ENCODE data around the gene CYB5A. TPM values are rescaled to one million over a fixed set of nuclear protein-coding genes. Genes with fewer than 3 reads are reported as not detected.

CYB5A gene
- total RNA-seq (10 to 100 TPM; 33.2 to 41.6 TPM), polyA plus RNA-seq (100 to 1,000 TPM in 1 of 2 donors, 10 to 100 TPM in 1; 92.8 to 276 TPM)
- long read RNA-seq, donor 1, transcript CYB5A-202 (5 exons, 3,283 nt), result major isoform, 19 of 22 reads
- long read RNA-seq, donor 1, partial matches to known transcripts, result 0 of 22 reads
- long read RNA-seq, donor 1, other reads (novel, unspliced or antisense), result 3 of 22 reads
- long read RNA-seq, donor 2, transcript CYB5A-202 (5 exons, 3,283 nt), result major isoform, 22 of 25 reads
- long read RNA-seq, donor 2, partial matches to known transcripts, result 1 of 25 reads
- long read RNA-seq, donor 2, other reads (novel, unspliced or antisense), result 2 of 25 reads

GRCh38 chr18:74291771-74292540 lies at the start of gene CYB5A:
TSS of gene CYB5A (minus strand) at chr18:74291963. CDS start at chr18:74291875, 88 bp downstream.
- peaks cover 0 to 2% of the 10 kb centered on the region in 2 donors for H3K4me1 ChIP-seq (ENCODE audit: control insufficient read depth in 1 of 2, insufficient read depth in 2 of 2, low read length in 2 of 2)
- H3K27me3 ChIP-seq (ENCODE audit: control insufficient read depth in 1 of 2, insufficient read depth in 2 of 2, low read length in 1 of 2), result no peaks in the 10 kb centered on the region
- H3K36me3 ChIP-seq (ENCODE audit: control insufficient read depth in 1 of 2, insufficient read depth in 2 of 2, low read length in 1 of 2), result no peaks in the 10 kb centered on the region
- H3K27ac ChIP-seq (ENCODE audit: low read depth in 1 of 2, low read length in 2 of 2), result peak within 1 kb of the TSS in 1 of 2 donors; percentile 13
- ATAC-seq (ENCODE audit: low FRiP score), result peak; percentile 98
- intact Hi-C loops (cut with DNase I), result loop anchor here (1.0 to 10.0 kb wide), 5 partner anchors 145 to 305 kb away; partner anchors contain the start of genes CNDP2 (in 2 of the 2), FBXO15 (in 2 of the 2), TIMM21 (in 1 of the 2) and ZNF407 (in 1 of the 2)
- no peaks in the 10 kb centered on the region for H3K9me3 ChIP-seq (ENCODE audit: control insufficient read depth, low read length)
- WGBS, 2 donors, result 0 to 1% methylated on average over 65 to 68 of the region's 68 CpGs
- peak; percentile 99 for DNase-seq
- peak within 1 kb of the TSS; percentile 53 to 66 for H3K4me3 ChIP-seq (ENCODE audit: low read length in 2 of 2)

GRCh38 chr18:74337912-74338309 lies 46.1 kb upstream of the CYB5A start:
- 89 to 93% methylated on average over 1 of the region's 1 CpG for WGBS, 2 donors
- no peaks in the 10 kb centered on the region for H3K4me1 ChIP-seq (ENCODE audit: control insufficient read depth in 1 of 2, insufficient read depth in 2 of 2, low read length in 2 of 2)
- no peak overlapping the region for H3K4me3 ChIP-seq (ENCODE audit: low read length in 2 of 2)
- ATAC-seq (ENCODE audit: low FRiP score) (no peak), DNase-seq (no peak)
- H3K27me3 ChIP-seq (ENCODE audit: control insufficient read depth in 1 of 2, insufficient read depth in 2 of 2, low read length in 1 of 2), result no peaks in the 10 kb centered on the region
- no peak overlapping the region for H3K27ac ChIP-seq (ENCODE audit: low read depth in 1 of 2, low read length in 2 of 2)
- no peaks in the 10 kb centered on the region for H3K9me3 ChIP-seq (ENCODE audit: control insufficient read depth, low read length)
- no peaks in the 10 kb centered on the region for H3K36me3 ChIP-seq (ENCODE audit: control insufficient read depth in 1 of 2, insufficient read depth in 2 of 2, low read length in 1 of 2)
- intact Hi-C loops (cut with DNase I), result no loop called here

- Histone ChIP-seq H3K27ac (ENCODE audit: low read depth in 1 of 2, low read length in 2 of 2) (no peak overlapping the region), H3K4me1 (ENCODE audit: control insufficient read depth in 1 of 2, insufficient read depth in 2 of 2, low read length in 2 of 2) (no peaks in the 10 kb centered on the region), H3K4me3 (ENCODE audit: low read length in 2 of 2) (no peak overlapping the region), H3K9me3 (ENCODE audit: control insufficient read depth, low read length) (no peaks in the 10 kb centered on the region), H3K27me3 (ENCODE audit: control insufficient read depth in 1 of 2, insufficient read depth in 2 of 2, low read length in 1 of 2) (no peaks in the 10 kb centered on the region), H3K36me3 (ENCODE audit: control insufficient read depth in 1 of 2, insufficient read depth in 2 of 2, low read length in 1 of 2) (no peaks in the 10 kb centered on the region)
- intact Hi-C loops (cut with DNase I), result no loop called here
- 80% methylated on average over 5 of the region's 5 CpGs for WGBS, 2 donors
- ATAC-seq (ENCODE audit: low FRiP score) (no peak), DNase-seq (no peak)
These were observed 45.6 kb upstream of the CYB5A start for GRCh38 chr18:74337155-74337911.

GRCh38 chr18:74336656-74337055 lies 44.9 kb upstream of the CYB5A start:
- intact Hi-C loops (cut with DNase I), result no loop called here
- Histone ChIP-seq H3K27ac (ENCODE audit: low read depth in 1 of 2, low read length in 2 of 2) (no peak overlapping the region), H3K9me3 (ENCODE audit: control insufficient read depth, low read length) (no peaks in the 10 kb centered on the region), H3K4me1 (ENCODE audit: control insufficient read depth in 1 of 2, insufficient read depth in 2 of 2, low read length in 2 of 2) (no peaks in the 10 kb centered on the region), H3K27me3 (ENCODE audit: control insufficient read depth in 1 of 2, insufficient read depth in 2 of 2, low read length in 1 of 2) (no peaks in the 10 kb centered on the region), H3K36me3 (ENCODE audit: control insufficient read depth in 1 of 2, insufficient read depth in 2 of 2, low read length in 1 of 2) (no peaks in the 10 kb centered on the region), H3K4me3 (ENCODE audit: low read length in 2 of 2) (no peak overlapping the region)
- DNase-seq, result no peak
- ATAC-seq (ENCODE audit: low FRiP score), result no peak

GRCh38 chr18:74334242-74334893 lies 42.6 kb upstream of the CYB5A start:
- no peaks in the 10 kb centered on the region for H3K36me3 ChIP-seq (ENCODE audit: control insufficient read depth in 1 of 2, insufficient read depth in 2 of 2, low read length in 1 of 2)
- ATAC-seq (ENCODE audit: low FRiP score) (no peak), DNase-seq (no peak)
- intact Hi-C loops (cut with DNase I), result no loop called here
- H3K9me3 ChIP-seq (ENCODE audit: control insufficient read depth, low read length), result no peaks in the 10 kb centered on the region
- no peaks in the 10 kb centered on the region for H3K4me1 ChIP-seq (ENCODE audit: control insufficient read depth in 1 of 2, insufficient read depth in 2 of 2, low read length in 2 of 2)
- no peaks in the 10 kb centered on the region for H3K27me3 ChIP-seq (ENCODE audit: control insufficient read depth in 1 of 2, insufficient read depth in 2 of 2, low read length in 1 of 2)
- no peak overlapping the region for H3K4me3 ChIP-seq (ENCODE audit: low read length in 2 of 2)
- no peak overlapping the region for H3K27ac ChIP-seq (ENCODE audit: low read depth in 1 of 2, low read length in 2 of 2)

- Histone ChIP-seq H3K27ac (ENCODE audit: low read depth in 1 of 2, low read length in 2 of 2) (no peak overlapping the region), H3K9me3 (ENCODE audit: control insufficient read depth, low read length) (no peaks in the 10 kb centered on the region), H3K36me3 (ENCODE audit: control insufficient read depth in 1 of 2, insufficient read depth in 2 of 2, low read length in 1 of 2) (no peaks in the 10 kb centered on the region), H3K27me3 (ENCODE audit: control insufficient read depth in 1 of 2, insufficient read depth in 2 of 2, low read length in 1 of 2) (no peaks in the 10 kb centered on the region), H3K4me1 (ENCODE audit: control insufficient read depth in 1 of 2, insufficient read depth in 2 of 2, low read length in 2 of 2) (no peaks in the 10 kb centered on the region), H3K4me3 (ENCODE audit: low read length in 2 of 2) (no peak overlapping the region)
- WGBS, 2 donors, result 4 to 7% methylated on average over 1 of the region's 1 CpG
- intact Hi-C loops (cut with DNase I), result no loop called here
- DNase-seq, result no peak
- no peak for ATAC-seq (ENCODE audit: low FRiP score)
These were observed 41.3 kb upstream of the CYB5A start for GRCh38 chr18:74333091-74333490.

- intact Hi-C loops (cut with DNase I), result no loop called here
- WGBS, 2 donors, result 81 to 82% methylated on average over 2 of the region's 2 CpGs
- no peak for DNase-seq
- H3K36me3 ChIP-seq (ENCODE audit: control insufficient read depth in 1 of 2, insufficient read depth in 2 of 2, low read length in 1 of 2), result no peaks in the 10 kb centered on the region
- no peaks in the 10 kb centered on the region for H3K4me1 ChIP-seq (ENCODE audit: control insufficient read depth in 1 of 2, insufficient read depth in 2 of 2, low read length in 2 of 2)
- H3K9me3 ChIP-seq (ENCODE audit: control insufficient read depth, low read length), result no peaks in the 10 kb centered on the region
- no peak overlapping the region for H3K27ac ChIP-seq (ENCODE audit: low read depth in 1 of 2, low read length in 2 of 2)
- no peak for ATAC-seq (ENCODE audit: low FRiP score)
- H3K4me3 ChIP-seq (ENCODE audit: low read length in 2 of 2), result no peak overlapping the region
- no peaks in the 10 kb centered on the region for H3K27me3 ChIP-seq (ENCODE audit: control insufficient read depth in 1 of 2, insufficient read depth in 2 of 2, low read length in 1 of 2)
These were observed 39.6 kb upstream of the CYB5A start for GRCh38 chr18:74331404-74331803.

GRCh38 chr18:74329688-74330205 lies 38.0 kb upstream of the CYB5A start:
- Histone ChIP-seq H3K36me3 (ENCODE audit: control insufficient read depth in 1 of 2, insufficient read depth in 2 of 2, low read length in 1 of 2) (no peaks in the 10 kb centered on the region), H3K27ac (ENCODE audit: low read depth in 1 of 2, low read length in 2 of 2) (no peak overlapping the region), H3K9me3 (ENCODE audit: control insufficient read depth, low read length) (no peaks in the 10 kb centered on the region), H3K4me3 (ENCODE audit: low read length in 2 of 2) (no peak overlapping the region), H3K4me1 (ENCODE audit: control insufficient read depth in 1 of 2, insufficient read depth in 2 of 2, low read length in 2 of 2) (no peaks in the 10 kb centered on the region), H3K27me3 (ENCODE audit: control insufficient read depth in 1 of 2, insufficient read depth in 2 of 2, low read length in 1 of 2) (no peaks in the 10 kb centered on the region)
- no peak for DNase-seq
- intact Hi-C loops (cut with DNase I), result no loop called here
- ATAC-seq (ENCODE audit: low FRiP score), result no peak
- WGBS, 2 donors, result 70 to 87% methylated on average over 1 of the region's 1 CpG
